DOHH2 (cell line): ENCODE data around the gene RIMBP2.

Source experiments
- CTCF ChIP-seq: fragments of 200-600 bp; sonication (generic); IDR thresholded peaks from one replicate; pipeline ENCODE4 v1.5.1; 2014; ENCODE audit warnings: antibody characterized with exemption, mild to moderate bottlenecking, low read depth, low read length; ENCODE audit not compliant: poor library complexity, severe bottlenecking
- EZH2phosphoT487 ChIP-seq: fragments of 200-600 bp; sonication (generic); IDR thresholded peaks from 2 replicates; pipeline ENCODE4 v1.6.1; 2017; ENCODE audit warnings: borderline replicate concordance, mild to moderate bottlenecking, antibody characterized with exemption, low read length, moderate library complexity, mixed read lengths

DNA sequence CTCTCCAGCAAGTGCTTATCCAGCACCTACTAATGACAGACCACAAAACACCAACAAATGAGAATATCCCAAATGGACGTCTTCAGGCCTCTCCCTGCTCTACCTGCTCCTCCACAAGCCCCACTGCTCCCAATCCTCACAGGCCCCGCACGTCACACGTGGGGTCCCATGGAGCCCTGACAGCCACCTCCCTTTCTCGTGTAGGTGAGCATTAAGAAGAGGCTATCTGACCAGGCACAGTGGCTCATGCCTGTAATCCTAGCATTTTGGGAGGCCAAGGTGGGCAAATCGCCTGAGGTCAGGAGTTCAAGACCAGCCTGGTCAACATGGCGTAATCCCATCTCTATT lies 5.4 kb downstream of the RIMBP2 start:
- no peak for TF ChIP-seq CTCF
- TF ChIP-seq EZH2phosphoT487, result no peak
